ENCODE results near the gene ZBTB49. TPM values are rescaled to one million over a fixed set of nuclear protein-coding genes. Genes with fewer than 3 reads are reported as not detected.

Gene ZBTB49
- total and polyA plus RNA-seq, 2 of the 4 experiments (the other 2 are of a cell fraction): 3.2 to 4.8 TPM

DNA sequence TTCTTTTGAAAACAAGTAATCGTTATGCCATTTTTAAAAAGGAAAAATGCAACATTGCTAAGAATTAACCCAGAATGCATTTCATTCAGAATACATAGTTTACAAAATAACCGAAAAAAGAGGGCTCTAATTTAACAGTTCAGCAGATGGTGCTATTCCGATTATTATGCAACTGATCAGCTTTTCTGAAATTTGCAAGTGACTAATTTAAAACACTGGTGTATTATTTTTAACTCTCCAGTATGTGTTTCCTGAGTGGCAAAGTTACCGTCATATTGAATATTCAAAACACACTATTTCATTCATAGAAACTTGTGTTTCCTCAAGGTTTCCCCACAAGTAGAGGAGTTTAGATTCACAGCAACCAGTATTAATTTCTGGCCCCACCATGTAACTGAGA is 21.1 kb downstream of the ZBTB49 start:
- Histone ChIP-seq H3K18ac (ENCODE audit: low read depth, low read length) (no peak overlapping the region), H2BK120ac (ENCODE audit: low read depth, low read length) (no peak overlapping the region), H3K27me3 (ENCODE audit: control insufficient read depth, insufficient read depth, low read length) (no peaks in the 10 kb centered on the region), H3K36me3 (ENCODE audit: control insufficient read depth, insufficient read depth, low read length) (peaks cover 30% of the 10 kb centered on the region), H4K8ac (ENCODE audit: low read depth in 2 of 2, low read length in 2 of 2) (no peak overlapping the region), H4K20me1 (ENCODE audit: insufficient read depth, low read length) (0 out of 2 replicates have a peak, but pooled peaks cover 5% of the 10 kb centered on the region), H4K5ac (ENCODE audit: low read depth, low read length) (no peak overlapping the region), H3K4me1 (ENCODE audit: control insufficient read depth, insufficient read depth, low read length) (peaks cover 9% of the 10 kb centered on the region), H3K79me1 (ENCODE audit: low read depth in 1 of 2, low read length in 2 of 2) (peaks cover 0 to 29% of the 10 kb centered on the region in 2 experiments; a peak in 3 of 4 replicates), H2AK9ac (replicated peaks; ENCODE audit: low read depth, low read length, poor library complexity) (no peak overlapping the region), H3K4me3 (ENCODE audit: insufficient read depth, low read depth, low read length) (no peak overlapping the region), H4K91ac (ENCODE audit: insufficient read depth, low read depth, low read length) (no peak overlapping the region), H2AK5ac (ENCODE audit: low read depth, low read length) (no peak overlapping the region), H3K4ac (ENCODE audit: low read depth, low read length) (no peak overlapping the region), H3K9me1 (ENCODE audit: insufficient read depth, low read length) (peaks cover 10% of the 10 kb centered on the region; the same call in 1 of the 2 replicates), H3K9me3 (ENCODE audit: control insufficient read depth, insufficient read depth, low read length) (no peaks in the 10 kb centered on the region), H3K56ac (ENCODE audit: extremely low read depth, insufficient read depth, low read length) (no peak overlapping the region), H3K14ac (replicated peaks; ENCODE audit: low read depth, low read length) (no peak overlapping the region), H3K23ac (ENCODE audit: low read depth, low read length) (no peak overlapping the region), H2BK15ac (ENCODE audit: low read depth, low read length) (no peak overlapping the region), H2AFZ (replicated peaks; ENCODE audit: low read length, poor library complexity) (no peak overlapping the region), H2BK20ac (ENCODE audit: low read depth, low read length) (no peak overlapping the region), H2BK5ac (ENCODE audit: low read depth, low read length, poor library complexity, severe bottlenecking) (no peak overlapping the region), H3K9ac (ENCODE audit: low read depth, low read length) (no peak overlapping the region), H3K27ac (ENCODE audit: insufficient read depth, low read length) (no peak overlapping the region), H3K4me2 (ENCODE audit: low read depth, low read length) (no peak overlapping the region)
- intact Hi-C loops (cut with micrococcal nuclease): no loop called here
- DNase-seq (no peak), ATAC-seq (ENCODE audit: low read depth) (no peak)
- ChIA-PET POLR2A (ENCODE audit: unreplicated experiment) (no interaction called here), CTCF (no interaction called here)
- TF ChIP-seq CHD1 (IDR thresholded peaks at IDR 0.05; ENCODE audit: low read depth, low read length) (no peak), POLR2A (IDR thresholded peaks at IDR 0.05; ENCODE audit: low read depth, low read length) (no peak), BHLHE40 (IDR thresholded peaks at IDR 0.05; ENCODE audit: low read depth, low read length) (no peak), CEBPB (IDR thresholded peaks at IDR 0.05; ENCODE audit: low read depth, low read length) (no peak), MAFK (IDR thresholded peaks at IDR 0.05; ENCODE audit: low read depth, low read length) (no peak), RCOR1 (IDR thresholded peaks at IDR 0.05; ENCODE audit: insufficient replicate concordance, low read length) (no peak), FOS (IDR thresholded peaks at IDR 0.05; ENCODE audit: low read depth, low read length) (no peak), NFE2L2 (IDR thresholded peaks at IDR 0.05; ENCODE audit: low read depth, low read length) (no peak), RAD21 (IDR thresholded peaks at IDR 0.05; ENCODE audit: low read length) (no peak), RFX5 (IDR thresholded peaks at IDR 0.05; ENCODE audit: low read depth, low read length) (no peak), MAZ (IDR thresholded peaks at IDR 0.05; ENCODE audit: borderline replicate concordance, low read depth, low read length) (no peak), MXI1 (IDR thresholded peaks at IDR 0.05; ENCODE audit: borderline replicate concordance, low read depth, low read length) (no peak), USF2 (IDR thresholded peaks at IDR 0.05; ENCODE audit: low read depth, low read length) (no peak), SMC3 (IDR thresholded peaks at IDR 0.05; ENCODE audit: low read depth, low read length) (no peak)
- TF ChIP-seq, protein P1, sequence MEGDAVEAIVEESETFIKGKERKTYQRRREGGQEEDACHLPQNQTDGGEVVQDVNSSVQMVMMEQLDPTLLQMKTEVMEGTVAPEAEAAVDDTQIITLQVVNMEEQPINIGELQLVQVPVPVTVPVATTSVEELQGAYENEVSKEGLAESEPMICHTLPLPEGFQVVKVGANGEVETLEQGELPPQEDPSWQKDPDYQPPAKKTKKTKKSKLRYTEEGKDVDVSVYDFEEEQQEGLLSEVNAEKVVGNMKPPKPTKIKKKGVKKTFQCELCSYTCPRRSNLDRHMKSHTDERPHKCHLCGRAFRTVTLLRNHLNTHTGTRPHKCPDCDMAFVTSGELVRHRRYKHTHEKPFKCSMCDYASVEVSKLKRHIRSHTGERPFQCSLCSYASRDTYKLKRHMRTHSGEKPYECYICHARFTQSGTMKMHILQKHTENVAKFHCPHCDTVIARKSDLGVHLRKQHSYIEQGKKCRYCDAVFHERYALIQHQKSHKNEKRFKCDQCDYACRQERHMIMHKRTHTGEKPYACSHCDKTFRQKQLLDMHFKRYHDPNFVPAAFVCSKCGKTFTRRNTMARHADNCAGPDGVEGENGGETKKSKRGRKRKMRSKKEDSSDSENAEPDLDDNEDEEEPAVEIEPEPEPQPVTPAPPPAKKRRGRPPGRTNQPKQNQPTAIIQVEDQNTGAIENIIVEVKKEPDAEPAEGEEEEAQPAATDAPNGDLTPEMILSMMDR (conservative IDR thresholded peaks at IDR 0.05; ENCODE audit: low read depth, low read length): no peak
- TF ChIP-seq, protein P2, sequence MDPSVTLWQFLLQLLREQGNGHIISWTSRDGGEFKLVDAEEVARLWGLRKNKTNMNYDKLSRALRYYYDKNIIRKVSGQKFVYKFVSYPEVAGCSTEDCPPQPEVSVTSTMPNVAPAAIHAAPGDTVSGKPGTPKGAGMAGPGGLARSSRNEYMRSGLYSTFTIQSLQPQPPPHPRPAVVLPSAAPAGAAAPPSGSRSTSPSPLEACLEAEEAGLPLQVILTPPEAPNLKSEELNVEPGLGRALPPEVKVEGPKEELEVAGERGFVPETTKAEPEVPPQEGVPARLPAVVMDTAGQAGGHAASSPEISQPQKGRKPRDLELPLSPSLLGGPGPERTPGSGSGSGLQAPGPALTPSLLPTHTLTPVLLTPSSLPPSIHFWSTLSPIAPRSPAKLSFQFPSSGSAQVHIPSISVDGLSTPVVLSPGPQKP (IDR thresholded peaks at IDR 0.05; ENCODE audit: borderline replicate concordance, low read depth, low read length): no peak
- in situ Hi-C loops (cut with MboI; ENCODE audit: low sequenced_read_pairs): no loop called here
- dilution Hi-C loops (cut with HindIII; ENCODE audit: low sequenced_read_pairs, unreplicated experiment): no loop called here
- no CpG with 5 or more reads among the region's 4 CpGs for WGBS, 2 experiments (ENCODE audit: extremely low coverage in 2 of 2, insufficient read length in 1 of 2)
- BruUV-seq (replicated peaks): no TSS peak

Data from IMR-90 (cell line).